HG03066 (cell line): ENCODE measurements around the gene CLEC3B.

Experiments used
- ATAC-seq: cut with Tn5 transposase; IDR thresholded peaks from one replicate; pipeline ENCODE4 v1.9.1; 2021; ENCODE audit warnings: low read depth; ENCODE audit not compliant: unreplicated experiment

CLEC3B gene

DNA sequence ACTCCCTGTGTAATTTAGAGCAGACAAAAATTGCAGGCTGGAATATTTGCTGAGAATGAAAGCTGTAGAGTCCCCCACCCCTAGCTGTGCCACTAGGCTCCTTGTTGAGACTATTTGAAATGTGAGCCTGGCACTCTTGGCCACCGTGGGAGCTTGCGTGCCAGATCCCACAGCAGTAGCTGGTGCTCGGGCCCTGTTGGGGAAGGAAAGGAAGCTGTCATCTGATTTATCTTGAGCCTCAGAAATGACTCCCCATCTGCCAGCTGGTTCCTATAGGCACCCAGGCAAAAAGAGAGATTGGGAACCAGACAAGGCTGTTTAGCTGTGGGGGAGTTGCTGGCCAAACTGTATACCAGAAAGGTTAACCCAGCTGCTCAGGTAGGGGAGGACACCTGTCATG, 23.4 kb upstream of the CLEC3B start:
- no peak for ATAC-seq

DNA sequence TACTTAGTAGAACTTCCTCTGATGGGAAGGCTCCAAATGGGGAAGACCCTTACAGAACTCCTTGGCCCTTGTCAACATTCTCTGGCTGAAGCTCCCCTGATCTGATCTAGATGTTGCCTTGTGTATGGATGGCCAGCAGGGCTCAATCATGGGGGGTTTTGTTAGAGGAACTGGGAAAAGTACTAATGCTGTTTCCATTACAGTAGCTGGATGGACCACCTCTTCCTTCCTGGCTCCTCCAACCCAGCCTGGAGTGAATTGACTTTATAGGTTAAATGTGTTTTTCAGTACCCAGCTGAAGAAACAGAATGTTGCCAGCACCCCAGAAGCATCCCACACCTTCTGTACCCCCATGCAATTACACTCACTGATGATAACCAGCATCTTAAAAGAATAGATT, 22.7 kb upstream of the CLEC3B start:
- ATAC-seq = no peak

- no peak for ATAC-seq
These were observed 22.2 kb upstream of the CLEC3B start for GRCh38 chr3:45003859-45004258.

DNA sequence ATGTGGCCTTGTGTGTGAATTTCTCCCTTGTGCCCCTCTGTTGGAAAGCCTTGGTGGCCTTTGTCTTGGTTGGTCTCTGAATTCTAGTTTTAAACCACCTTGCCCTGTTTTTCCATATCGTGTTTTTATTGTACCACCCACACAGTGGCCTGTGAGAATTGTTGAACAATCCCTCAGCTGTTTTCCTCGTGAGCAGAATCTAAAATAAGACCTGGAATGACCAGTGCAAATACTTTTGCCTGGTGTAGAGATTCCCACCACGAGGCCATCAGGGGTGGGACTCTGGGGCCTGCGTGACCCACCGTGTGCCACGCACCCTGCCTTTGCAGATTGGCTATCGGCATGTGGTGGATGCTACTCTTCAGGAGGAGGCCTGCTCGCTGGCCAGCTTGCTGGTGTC, 19.0 kb upstream of the CLEC3B start:
- ATAC-seq = no peak

- ATAC-seq = no peak
These were observed 18.0 kb upstream of the CLEC3B start for GRCh38 chr3:45008117-45008516.

GRCh38 chr3:45009868-45010267, 16.2 kb upstream of the CLEC3B start:
- no peak for ATAC-seq

DNA sequence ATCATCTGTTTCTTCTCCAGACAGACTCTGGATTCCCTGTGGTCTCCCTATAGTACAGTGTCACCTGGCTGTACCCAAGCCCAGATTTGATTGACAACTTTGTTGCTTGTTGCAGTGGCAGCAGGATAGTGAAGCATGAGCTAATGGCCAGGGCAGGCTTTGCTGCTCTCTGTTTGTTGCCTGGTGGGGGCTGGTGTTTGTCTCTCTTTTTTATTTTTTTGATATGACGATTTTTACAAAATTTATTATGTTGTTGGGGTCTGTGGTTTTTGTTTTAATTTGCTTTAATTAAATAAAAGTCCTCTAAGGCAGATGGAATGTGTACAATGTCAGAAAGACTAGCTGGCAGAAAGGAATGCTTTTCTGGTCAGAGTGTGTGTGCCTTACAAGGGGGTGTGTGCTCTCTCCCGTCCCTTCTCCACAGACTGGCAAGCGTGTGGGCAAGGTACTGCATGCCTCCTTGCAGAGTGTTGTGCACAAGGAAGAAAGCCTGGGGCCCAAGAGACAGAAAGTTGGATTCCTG, 15.2 kb upstream of the CLEC3B start:
- ATAC-seq = no peak

DNA sequence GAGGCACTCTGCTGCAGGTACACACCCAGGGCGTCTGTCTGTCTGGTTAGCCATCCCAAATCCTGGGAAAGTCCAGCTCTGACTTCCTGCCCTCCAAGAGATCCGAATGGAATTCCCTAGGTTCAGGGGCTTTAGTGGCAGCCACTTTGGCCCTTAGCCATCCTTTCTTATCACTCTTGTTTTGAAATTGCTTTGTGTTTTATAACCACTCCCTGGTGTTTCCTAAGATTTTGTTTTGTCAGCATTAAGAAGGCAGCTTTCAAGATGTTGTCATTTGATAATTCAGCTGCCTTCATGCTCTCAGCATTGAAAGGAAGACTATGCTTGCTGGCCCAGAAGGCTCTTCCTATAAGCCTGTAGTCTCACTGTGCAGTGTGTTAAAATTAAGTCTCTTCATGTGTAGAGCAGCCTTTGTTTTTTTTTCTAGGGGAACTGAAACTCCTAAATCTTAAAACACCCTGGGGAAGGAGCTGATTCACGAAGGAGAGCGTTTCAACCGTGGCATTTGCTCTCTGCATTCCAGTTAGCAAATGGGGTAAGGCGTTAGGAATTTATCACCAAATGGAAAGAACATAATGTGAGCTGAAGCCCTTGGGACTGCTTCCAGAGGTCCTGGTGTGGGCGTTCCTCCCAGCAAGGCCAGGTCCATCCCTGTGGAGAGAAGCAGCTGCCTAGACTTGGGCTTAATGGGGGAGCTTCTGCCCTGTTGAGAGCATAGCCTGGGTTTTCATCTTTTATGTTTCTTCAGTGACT, 14.2 kb upstream of the CLEC3B start:
- no peak for ATAC-seq

GRCh38 chr3:45012577-45012976, 13.5 kb upstream of the CLEC3B start:
- no peak for ATAC-seq

DNA sequence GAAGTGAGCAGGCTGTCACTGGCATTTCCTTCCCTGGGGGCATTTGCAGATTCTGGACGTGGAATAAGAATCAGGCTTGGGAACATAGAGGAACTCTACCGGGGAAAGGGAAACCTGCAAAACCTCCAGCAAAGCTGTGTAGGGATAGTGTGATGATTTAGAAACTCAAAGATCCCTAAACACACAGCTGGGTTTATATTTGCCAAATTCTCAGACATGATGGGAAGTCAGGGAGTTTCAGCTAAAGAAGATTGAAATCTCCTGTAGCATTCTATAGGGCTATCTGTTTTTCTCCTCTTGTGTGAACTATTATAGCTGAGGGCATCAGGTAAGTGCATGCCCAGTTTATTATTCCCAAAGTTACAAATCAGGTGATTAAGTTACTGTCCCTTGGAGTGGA, 9.2 kb upstream of the CLEC3B start:
- ATAC-seq = no peak

DNA sequence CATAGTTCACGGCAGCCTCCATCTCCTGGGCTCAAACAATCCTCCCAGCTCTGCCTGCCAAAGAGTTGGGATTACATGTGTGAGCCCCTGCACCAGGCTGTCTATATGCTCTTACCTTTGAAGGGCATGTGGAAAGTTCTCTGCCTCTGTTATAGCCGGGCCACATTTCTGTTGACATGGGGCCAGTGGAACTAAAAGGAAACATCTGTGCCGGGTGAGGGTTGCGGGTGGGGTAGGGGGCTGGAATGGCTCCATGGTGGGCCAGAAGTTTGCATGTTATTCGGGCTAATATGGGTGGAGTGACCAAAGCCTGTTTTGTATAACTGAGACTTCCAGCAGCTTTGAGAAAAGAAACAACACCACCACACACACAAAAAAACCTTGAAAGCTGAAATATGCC, 8.3 kb upstream of the CLEC3B start:
- ATAC-seq = no peak

DNA sequence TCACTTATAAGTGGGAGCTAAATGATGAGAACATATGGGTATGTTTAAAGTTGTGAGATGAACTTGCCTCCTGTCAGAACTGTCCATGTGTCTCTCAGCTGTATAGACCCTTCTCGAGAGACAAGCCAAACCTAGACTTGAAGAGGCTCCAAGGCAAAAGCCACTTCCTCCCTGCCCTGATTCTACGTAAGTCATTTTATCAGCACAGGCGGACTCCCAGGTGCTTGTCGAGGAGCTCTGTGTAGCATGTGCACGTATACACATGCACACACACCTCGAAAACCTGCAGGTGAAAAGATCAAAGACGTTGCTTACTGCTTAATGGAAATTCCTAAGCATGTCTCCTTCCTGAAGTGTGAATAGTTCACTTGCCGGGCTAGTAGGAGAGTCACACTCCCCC, 5.6 kb upstream of the CLEC3B start:
- ATAC-seq = no peak

GRCh38 chr3:45021524-45022297, 4.4 kb upstream of the CLEC3B start:
- no peak for ATAC-seq

DNA sequence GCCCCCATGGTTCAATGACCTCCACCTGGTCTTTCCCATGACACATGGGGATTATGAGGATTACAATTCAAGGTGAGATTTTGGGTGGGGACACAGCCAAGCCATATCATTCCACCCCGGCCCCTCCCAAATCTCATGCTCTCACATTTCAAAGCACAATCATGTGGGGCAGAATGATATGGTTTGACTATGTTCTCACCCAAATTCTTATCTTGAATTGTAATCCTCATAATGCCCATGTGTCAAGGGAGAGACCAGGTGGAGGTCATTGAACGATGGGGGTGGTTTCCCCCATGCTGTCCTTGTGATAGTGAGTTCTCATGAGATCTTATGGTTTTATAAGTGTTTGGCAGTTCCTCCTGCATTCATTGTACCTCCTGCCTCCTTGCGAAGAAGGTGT, 2.4 kb upstream of the CLEC3B start:
- no peak for ATAC-seq

DNA sequence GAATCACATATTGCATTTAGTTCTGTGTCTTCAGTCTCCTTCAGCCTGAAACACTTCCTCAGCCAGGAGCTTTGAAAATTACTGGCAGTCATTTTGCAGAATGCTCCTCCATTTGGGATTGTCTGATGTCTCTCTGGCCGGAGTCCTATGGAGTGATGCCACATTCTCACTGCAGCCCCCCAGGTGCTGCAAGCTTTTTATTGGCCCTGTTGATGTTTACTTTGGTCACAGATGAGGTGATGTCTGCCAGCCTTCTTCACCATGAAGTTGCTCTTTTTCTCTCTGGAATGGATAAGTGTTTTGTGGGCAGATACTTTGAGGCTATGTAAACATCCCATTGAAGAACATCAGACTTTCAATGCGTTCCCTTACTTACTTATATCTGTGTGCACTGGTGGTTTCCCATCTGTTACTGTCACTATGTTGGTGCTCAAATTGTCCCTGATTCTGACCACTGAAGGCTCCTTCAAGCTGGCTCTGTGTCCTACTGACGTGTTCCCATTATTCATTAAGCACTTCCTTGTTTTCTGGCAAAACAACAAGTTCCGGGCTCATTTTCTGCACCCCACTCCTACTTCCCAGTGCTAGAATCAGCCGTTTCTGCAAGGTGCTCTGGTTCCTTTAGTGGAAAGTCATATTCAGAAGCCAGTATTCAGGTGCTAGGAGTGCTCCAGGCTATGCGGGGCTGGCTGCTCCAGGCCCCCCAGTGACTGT, 1.4 kb upstream of the CLEC3B start:
- ATAC-seq = no peak

DNA sequence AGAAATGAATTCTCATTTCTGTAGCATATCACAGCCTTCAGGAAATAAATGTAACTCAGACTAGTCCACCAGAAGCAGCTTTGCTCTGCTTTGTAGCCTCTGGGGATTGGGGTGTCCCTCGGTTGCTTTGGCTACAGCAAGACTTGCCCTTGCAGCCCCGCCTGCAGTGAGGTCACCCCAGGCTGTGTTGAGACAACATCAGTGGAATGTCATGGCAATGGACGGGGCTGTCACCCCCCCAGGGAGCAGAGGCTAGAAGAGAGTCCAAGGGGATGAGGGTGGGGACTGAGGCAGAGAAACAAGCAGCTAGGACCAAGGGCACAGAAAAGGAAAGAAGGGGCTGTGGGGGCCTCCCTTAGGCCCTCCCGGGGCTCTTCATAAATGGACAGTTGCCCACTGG, 854 bp downstream of the CLEC3B start:
- no peak for ATAC-seq

- no peak for ATAC-seq
These were observed 1.3 kb downstream of the CLEC3B start for GRCh38 chr3:45027441-45027840.

DNA sequence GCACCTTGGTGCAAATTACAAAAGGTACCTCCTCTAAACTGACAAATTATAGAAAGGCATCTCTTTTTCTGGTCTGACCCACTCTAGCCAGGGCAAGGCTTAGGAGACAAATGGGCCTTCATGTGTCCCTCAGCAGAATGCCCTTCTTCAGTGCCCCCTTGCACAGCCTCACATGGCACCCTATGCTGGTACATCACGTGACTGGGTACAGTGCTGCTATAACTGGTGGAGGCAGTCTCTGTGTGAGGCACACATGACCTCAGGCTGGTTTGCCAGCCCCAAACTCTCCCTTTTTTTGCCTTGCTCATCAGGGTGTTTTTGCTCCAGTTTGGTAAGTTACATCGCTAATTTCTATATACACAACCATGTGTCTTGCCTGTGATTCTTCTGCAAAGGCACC, 3.1 kb downstream of the CLEC3B start:
- no peak for ATAC-seq

GRCh38 chr3:45029661-45030060, 3.6 kb downstream of the CLEC3B start:
- no peak for ATAC-seq

GRCh38 chr3:45031531-45031930, 5.4 kb downstream of the CLEC3B start:
- no peak for ATAC-seq

GRCh38 chr3:45032113-45032512, 6.0 kb downstream of the CLEC3B start:
- no peak for ATAC-seq
